ENCODE results near the gene IFI6. TPM values are rescaled to one million over a fixed set of nuclear protein-coding genes. Genes with fewer than 3 reads are reported as not detected.

IFI6 gene
- total RNA-seq, 1 experiment from 2014 or later: 14.8 TPM

DNA sequence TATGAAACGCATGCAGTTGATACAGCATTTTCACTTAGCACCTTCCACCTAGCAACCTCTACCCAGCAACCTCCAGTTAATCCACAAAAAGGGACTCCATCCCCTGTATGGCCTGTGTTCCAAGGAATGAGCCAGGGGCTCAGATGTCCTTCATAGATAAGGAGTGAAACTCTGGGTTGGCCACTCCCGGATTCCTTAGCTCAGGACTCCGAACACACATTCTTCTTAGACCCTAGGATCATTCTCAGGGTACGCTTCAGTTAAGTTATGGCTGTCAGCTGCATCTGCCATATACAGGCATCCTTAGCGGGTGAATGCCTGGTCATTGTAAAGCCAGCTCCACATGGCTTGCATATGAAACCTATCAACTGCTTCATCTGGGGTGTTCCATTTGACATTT is 15.9 kb upstream of the IFI6 start:
- no peaks in the 10 kb centered on the region for H3K9me2 ChIP-seq (ENCODE audit: insufficient read depth)
- CTCF ChIA-PET: interaction anchor here (2.1 kb wide), 1 partner anchor 18 kb away, joined by 7 read pairs; no protein-coding TSS in a partner anchor
- RAD21 ChIA-PET (ENCODE audit: low non-redundant PET in 1 of 2, low total read pairs in 2 of 2, uncharacterized antibody in 2 of 2, unreplicated experiment in 2 of 2): interaction anchor here in 1 of 2 experiments (0.6 kb wide), 1 partner anchor 16 kb away, joined by 3 read pairs; the partner anchor contains the start of gene IFI6
- ATAC-seq (no peak), DNase-seq (ENCODE audit: low read depth, low spot score) (no peak)
- intact Hi-C loops (cut with micrococcal nuclease): no loop called here
- H3K4me3 ChIP-seq (replicated peaks in 1 of 2; ENCODE audit: low read depth in 1 of 2, low read length in 2 of 2): no peak overlapping the region
- H3K27me3 ChIP-seq (ENCODE audit: insufficient read depth, low read length): no peaks in the 10 kb centered on the region
- no peaks in the 10 kb centered on the region for H3K36me3 ChIP-seq (ENCODE audit: control insufficient read depth in 1 of 2, insufficient read depth in 2 of 2, low read length in 2 of 2)
- no peaks in the 10 kb centered on the region for H3K9me3 ChIP-seq (ENCODE audit: control insufficient read depth in 1 of 2, insufficient read depth in 1 of 2, low read depth in 1 of 2, low read length in 2 of 2)
- no peak overlapping the region for H3K27ac ChIP-seq (ENCODE audit: low read depth, low read length)
- no TSS peak for BruUV-seq (replicated peaks)
- no peaks in the 10 kb centered on the region for H4K20me1 ChIP-seq (ENCODE audit: insufficient read depth)
- POLR2A ChIA-PET: interaction anchor here (1.7 kb wide), 1 partner anchor 16 kb away, joined by 3 read pairs; the partner anchor contains the start of gene IFI6
- no peaks in the 10 kb centered on the region for H3K79me2 ChIP-seq (ENCODE audit: insufficient read depth, low read length)
- peaks cover 7 to 14% of the 10 kb centered on the region in 2 experiments; a peak in 3 of 4 replicates for H3K4me1 ChIP-seq (ENCODE audit: control insufficient read depth in 1 of 2, insufficient read depth in 2 of 2, low read length in 2 of 2)
- H3K4me2 ChIP-seq (ENCODE audit: low read length): no peak overlapping the region
- TF ChIP-seq, protein P1, sequence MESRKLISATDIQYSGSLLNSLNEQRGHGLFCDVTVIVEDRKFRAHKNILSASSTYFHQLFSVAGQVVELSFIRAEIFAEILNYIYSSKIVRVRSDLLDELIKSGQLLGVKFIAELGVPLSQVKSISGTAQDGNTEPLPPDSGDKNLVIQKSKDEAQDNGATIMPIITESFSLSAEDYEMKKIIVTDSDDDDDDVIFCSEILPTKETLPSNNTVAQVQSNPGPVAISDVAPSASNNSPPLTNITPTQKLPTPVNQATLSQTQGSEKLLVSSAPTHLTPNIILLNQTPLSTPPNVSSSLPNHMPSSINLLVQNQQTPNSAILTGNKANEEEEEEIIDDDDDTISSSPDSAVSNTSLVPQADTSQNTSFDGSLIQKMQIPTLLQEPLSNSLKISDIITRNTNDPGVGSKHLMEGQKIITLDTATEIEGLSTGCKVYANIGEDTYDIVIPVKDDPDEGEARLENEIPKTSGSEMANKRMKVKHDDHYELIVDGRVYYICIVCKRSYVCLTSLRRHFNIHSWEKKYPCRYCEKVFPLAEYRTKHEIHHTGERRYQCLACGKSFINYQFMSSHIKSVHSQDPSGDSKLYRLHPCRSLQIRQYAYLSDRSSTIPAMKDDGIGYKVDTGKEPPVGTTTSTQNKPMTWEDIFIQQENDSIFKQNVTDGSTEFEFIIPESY (IDR thresholded peaks at IDR 0.05; ENCODE audit: extremely low read depth, insufficient replicate concordance, low read length): no peak
- TF ChIP-seq CBX3 (IDR thresholded peaks at IDR 0.05; ENCODE audit: low read depth) (no peak), POLR2A (IDR thresholded peaks at IDR 0.05; ENCODE audit: borderline replicate concordance, extremely low read depth, insufficient read depth, insufficient read length) (no peak), EZH2 (IDR thresholded peaks at IDR 0.05) (no peak), YY1 (IDR thresholded peaks at IDR 0.05; ENCODE audit: extremely low read depth, insufficient replicate concordance, low read depth, low read length) (no peak), EGR1 (IDR thresholded peaks at IDR 0.05; ENCODE audit: low read depth) (no peak), JUND (IDR thresholded peaks at IDR 0.05) (no peak), SIN3A (IDR thresholded peaks at IDR 0.05; ENCODE audit: low read depth) (no peak), CEBPB (IDR thresholded peaks at IDR 0.05; ENCODE audit: low read depth) (no peak), SRF (IDR thresholded peaks at IDR 0.05; ENCODE audit: low read depth) (no peak)
- TF ChIP-seq, protein P2, sequence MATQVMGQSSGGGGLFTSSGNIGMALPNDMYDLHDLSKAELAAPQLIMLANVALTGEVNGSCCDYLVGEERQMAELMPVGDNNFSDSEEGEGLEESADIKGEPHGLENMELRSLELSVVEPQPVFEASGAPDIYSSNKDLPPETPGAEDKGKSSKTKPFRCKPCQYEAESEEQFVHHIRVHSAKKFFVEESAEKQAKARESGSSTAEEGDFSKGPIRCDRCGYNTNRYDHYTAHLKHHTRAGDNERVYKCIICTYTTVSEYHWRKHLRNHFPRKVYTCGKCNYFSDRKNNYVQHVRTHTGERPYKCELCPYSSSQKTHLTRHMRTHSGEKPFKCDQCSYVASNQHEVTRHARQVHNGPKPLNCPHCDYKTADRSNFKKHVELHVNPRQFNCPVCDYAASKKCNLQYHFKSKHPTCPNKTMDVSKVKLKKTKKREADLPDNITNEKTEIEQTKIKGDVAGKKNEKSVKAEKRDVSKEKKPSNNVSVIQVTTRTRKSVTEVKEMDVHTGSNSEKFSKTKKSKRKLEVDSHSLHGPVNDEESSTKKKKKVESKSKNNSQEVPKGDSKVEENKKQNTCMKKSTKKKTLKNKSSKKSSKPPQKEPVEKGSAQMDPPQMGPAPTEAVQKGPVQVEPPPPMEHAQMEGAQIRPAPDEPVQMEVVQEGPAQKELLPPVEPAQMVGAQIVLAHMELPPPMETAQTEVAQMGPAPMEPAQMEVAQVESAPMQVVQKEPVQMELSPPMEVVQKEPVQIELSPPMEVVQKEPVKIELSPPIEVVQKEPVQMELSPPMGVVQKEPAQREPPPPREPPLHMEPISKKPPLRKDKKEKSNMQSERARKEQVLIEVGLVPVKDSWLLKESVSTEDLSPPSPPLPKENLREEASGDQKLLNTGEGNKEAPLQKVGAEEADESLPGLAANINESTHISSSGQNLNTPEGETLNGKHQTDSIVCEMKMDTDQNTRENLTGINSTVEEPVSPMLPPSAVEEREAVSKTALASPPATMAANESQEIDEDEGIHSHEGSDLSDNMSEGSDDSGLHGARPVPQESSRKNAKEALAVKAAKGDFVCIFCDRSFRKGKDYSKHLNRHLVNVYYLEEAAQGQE (IDR thresholded peaks at IDR 0.05; ENCODE audit: low read depth): no peak
- TF ChIP-seq, protein P3, sequence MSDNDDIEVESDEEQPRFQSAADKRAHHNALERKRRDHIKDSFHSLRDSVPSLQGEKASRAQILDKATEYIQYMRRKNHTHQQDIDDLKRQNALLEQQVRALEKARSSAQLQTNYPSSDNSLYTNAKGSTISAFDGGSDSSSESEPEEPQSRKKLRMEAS (IDR thresholded peaks at IDR 0.05): no peak
- no peak overlapping the region for H2AFZ ChIP-seq (ENCODE audit: low read depth, low read length, poor library complexity, severe bottlenecking)
- H3K9ac ChIP-seq (ENCODE audit: low read length): no peak overlapping the region

Data from HCT116 (cell line).